ENCODE data around the gene ARPP21. TPM values are rescaled to one million over a fixed set of nuclear protein-coding genes. Genes with fewer than 3 reads are reported as not detected.

The ARPP21 gene
- total RNA-seq, 1 donor from 2014 or later = not detected

- DNase-seq (ENCODE audit: low spot score in 2 of 2) = no peak
- intact Hi-C loops (cut with DNase I) = no loop called here
- Histone ChIP-seq H3K9me3 (no peaks in the 10 kb centered on the region), H3K36me3 (no peaks in the 10 kb centered on the region), H3K4me3 (no peak overlapping the region), H3K27me3 (no peaks in the 10 kb centered on the region), H3K27ac (no peak overlapping the region), H3K4me1 (no peaks in the 10 kb centered on the region)
- no peak for TF ChIP-seq CTCF (IDR thresholded peaks at IDR 0.05)
Measured at GRCh38 chr3:35727179-35727578, 87.9 kb downstream of the ARPP21 start.

GRCh38 chr3:35733341-35733740 lies 94.0 kb downstream of the ARPP21 start:
- Histone ChIP-seq H3K4me3 (no peak overlapping the region), H3K36me3 (no peaks in the 10 kb centered on the region), H3K27me3 (no peaks in the 10 kb centered on the region), H3K4me1 (no peaks in the 10 kb centered on the region), H3K9me3 (no peaks in the 10 kb centered on the region), H3K27ac (no peak overlapping the region)
- DNase-seq (ENCODE audit: low spot score in 2 of 2) = no peak
- intact Hi-C loops (cut with DNase I) = no loop called here
- TF ChIP-seq CTCF (IDR thresholded peaks at IDR 0.05) = no peak

- intact Hi-C loops (cut with DNase I) = no loop called here
- Histone ChIP-seq H3K9me3 (no peaks in the 10 kb centered on the region), H3K27ac (no peak overlapping the region), H3K4me1 (no peaks in the 10 kb centered on the region), H3K36me3 (no peaks in the 10 kb centered on the region), H3K27me3 (no peaks in the 10 kb centered on the region), H3K4me3 (no peak overlapping the region)
- DNase-seq (ENCODE audit: low spot score in 2 of 2) = no peak
- TF ChIP-seq CTCF (IDR thresholded peaks at IDR 0.05) = no peak
Measured at GRCh38 chr3:35733864-35734263, 94.5 kb downstream of the ARPP21 start.

- no peaks in the 10 kb centered on the region for H3K4me1 ChIP-seq
- no peaks in the 10 kb centered on the region for H3K9me3 ChIP-seq
- H3K4me3 ChIP-seq = no peak overlapping the region
- no peaks in the 10 kb centered on the region for H3K27me3 ChIP-seq
- no peak overlapping the region for H3K27ac ChIP-seq
- no peak for TF ChIP-seq CTCF (IDR thresholded peaks at IDR 0.05)
- H3K36me3 ChIP-seq = no peaks in the 10 kb centered on the region
- intact Hi-C loops (cut with DNase I) = no loop called here
- no peak for DNase-seq (ENCODE audit: low spot score in 2 of 2)
Measured at GRCh38 chr3:35737080-35737479, 97.8 kb downstream of the ARPP21 start.

GRCh38 chr3:35737527-35737926 lies 98.2 kb downstream of the ARPP21 start:
- no peaks in the 10 kb centered on the region for H3K36me3 ChIP-seq
- H3K27ac ChIP-seq = no peak overlapping the region
- DNase-seq (ENCODE audit: low spot score in 2 of 2) = no peak
- no peaks in the 10 kb centered on the region for H3K4me1 ChIP-seq
- H3K9me3 ChIP-seq = no peaks in the 10 kb centered on the region
- intact Hi-C loops (cut with DNase I) = no loop called here
- H3K4me3 ChIP-seq = no peak overlapping the region
- no peak for TF ChIP-seq CTCF (IDR thresholded peaks at IDR 0.05)
- H3K27me3 ChIP-seq = no peaks in the 10 kb centered on the region
